ENCODE data around the gene TRDMT1.

DNA sequence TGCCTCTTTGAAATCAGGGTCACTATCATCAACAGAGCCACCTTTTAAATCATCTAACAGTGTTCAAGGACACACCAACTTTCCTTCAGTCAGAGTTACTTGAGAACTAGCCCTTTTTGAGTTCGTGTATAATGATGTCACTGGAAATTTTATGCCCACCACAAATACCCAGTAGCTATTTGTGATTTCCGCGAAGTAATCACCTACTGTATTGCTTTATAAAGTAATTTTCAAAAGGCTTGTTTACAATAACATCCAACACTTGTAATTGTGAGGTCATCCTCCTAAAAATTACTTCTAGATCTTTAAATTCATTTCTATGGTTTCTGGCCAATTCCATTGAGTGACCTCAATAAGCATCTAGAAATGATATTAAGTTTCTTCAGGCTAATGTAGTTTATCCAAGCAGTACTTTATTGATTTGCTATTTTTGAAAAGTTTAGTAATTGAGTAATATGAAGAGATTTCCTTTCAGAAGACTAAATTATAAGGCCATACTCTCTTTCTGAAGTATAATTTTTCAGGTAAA is 12.8 kb downstream of the TRDMT1 start:
- TF ChIP-seq GATA3 (IDR thresholded peaks at IDR 0.05; ENCODE audit: low read depth, low read length) (no peak), GATA2 (IDR thresholded peaks at IDR 0.05; ENCODE audit: low read depth, low read length) (no peak)

Measured in SH-SY5Y (cell line).